GDM1 (cell line): ENCODE data around the gene RALGAPA2.

Experiments used
- DNase-seq: peaks from one replicate; lab custom pipeline; 2025; lab: John Stamatoyannopoulos, UW

Gene RALGAPA2

GRCh38 chr20:20536240-20536933, 176.1 kb downstream of the RALGAPA2 start:
- DNase-seq, result no peak

DNA sequence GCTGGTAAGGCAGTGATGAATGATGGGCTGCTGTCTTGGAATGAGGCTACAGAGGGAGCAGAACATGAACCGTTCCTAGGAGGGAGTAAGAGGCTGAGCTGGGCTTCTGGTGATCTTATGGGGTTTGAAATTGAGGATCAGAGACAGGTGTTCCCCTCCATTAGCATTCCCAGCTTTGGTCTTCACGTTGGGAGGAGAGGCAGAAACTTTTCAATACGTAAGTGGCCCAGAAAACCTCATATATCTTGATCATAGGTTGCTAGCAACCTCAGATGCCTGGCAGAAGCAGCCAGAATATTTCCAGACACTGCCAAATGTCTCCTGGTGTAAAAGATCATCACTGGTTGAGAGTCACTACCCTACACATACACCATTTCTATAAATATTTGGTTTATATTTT, 177.4 kb downstream of the RALGAPA2 start:
- no peak for DNase-seq

DNA sequence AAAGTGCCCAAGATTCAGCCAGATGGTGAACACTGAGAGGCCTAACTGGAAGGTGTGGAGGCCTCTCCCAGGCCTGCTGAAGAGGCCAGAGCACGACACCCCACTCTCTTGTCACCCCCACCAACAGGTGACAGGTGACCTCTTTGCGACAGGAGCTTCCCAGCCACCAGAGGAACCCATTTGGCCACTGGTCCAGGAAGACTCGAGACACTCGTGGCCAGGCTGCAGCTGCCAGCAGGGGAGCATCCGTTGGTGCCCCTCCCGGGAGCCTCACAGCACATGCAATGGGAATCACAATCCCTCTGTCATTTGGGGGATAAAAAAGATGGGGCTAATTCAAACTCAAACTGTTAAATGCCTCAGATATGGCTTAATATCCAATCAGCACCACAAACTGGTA, 181.2 kb downstream of the RALGAPA2 start:
- no peak for DNase-seq

DNA sequence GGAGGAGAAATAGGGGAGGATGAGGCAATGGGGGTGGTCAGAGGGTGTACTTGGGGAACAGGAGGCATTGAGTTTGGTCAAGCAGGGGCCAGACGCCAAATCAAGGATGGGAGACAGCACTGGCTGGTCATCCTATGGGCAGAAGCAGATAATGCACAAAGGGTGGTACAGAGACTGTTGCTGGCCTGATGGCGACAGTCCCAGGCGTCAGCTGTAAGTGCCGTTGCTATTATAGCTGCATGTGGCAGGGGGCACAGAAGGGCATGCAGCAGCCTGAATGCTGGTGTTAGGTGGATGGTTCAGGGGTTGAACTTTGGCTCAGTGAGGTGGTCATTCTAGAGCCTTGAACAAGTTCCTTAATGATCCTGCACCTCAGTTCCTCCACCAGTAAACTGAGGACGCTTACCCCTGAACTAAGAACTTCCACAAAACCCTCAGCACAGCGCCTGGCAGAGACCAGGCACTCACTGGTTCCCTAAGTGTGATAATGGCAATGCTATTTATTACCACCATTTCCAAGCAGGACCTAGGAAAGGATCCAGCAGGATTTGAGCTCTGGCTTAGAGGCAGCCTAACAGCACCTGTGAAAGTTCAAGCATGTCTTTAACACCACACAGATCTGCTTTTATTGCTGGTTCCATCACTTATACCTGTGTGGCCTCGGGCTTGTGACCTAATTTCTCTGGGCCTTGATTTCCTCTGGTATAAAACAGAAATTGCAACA, 181.9 kb downstream of the RALGAPA2 start:
- DNase-seq, result no peak

DNA sequence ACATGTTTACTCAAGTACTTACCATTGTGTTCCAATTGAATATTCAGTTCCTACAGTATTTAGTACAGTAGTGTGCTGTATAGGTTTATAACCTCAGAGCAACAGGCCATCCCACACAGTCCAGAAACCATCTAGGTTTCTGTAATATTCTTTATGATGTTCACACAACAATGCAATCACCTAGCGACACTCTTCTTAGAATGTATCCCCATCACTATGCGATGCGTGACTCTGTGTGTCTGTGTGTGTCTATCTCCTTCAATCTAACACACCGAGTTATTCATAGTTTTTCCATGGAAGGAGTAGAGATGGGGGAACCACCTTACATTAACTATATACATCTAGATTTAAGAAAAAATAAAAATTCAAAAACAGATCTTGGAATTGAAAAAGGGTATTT, 182.8 kb downstream of the RALGAPA2 start:
- no peak for DNase-seq

DNA sequence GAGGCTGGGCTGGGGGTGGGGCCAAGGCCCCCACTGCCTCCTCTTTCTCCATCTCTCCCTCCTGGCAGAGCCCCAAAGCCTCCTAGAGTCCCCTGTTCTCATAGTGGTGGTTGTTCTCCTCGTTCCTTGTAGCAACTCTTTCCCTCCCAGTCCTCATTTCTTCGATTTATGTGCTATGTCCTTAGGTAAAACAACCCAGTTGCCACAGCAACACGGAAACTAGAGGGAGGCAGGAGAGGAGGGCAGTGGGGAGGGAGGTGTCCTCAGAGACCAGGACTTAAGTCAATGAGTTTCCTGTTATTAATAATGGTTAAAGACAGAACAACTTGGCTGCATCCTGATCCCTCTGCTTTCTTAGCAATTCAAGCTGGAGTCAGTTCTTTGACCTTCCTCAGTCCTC, 183.6 kb downstream of the RALGAPA2 start:
- DNase-seq, result no peak

- no peak for DNase-seq
Measured at GRCh38 chr20:20527661-20528060, 184.8 kb downstream of the RALGAPA2 start.

DNA sequence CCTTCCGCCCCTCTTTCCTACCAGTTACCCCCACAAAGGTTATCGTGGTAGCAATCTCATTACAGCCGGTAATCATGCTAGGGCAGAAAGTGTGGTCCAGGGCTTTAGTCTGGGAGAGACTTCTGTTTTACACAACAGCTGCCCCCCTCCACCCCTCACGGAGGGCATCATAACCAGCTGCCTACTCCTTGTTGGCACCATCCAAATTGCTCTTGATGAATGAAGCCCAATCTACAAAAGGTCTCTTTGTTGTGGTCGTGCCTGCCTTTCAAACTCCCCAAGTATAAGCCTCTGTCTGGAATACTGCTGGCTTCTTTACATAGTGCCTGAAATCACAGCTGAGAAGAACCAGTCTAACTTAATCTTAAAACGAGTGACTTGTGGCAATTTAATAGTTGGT, 186.7 kb downstream of the RALGAPA2 start:
- no peak for DNase-seq

DNA sequence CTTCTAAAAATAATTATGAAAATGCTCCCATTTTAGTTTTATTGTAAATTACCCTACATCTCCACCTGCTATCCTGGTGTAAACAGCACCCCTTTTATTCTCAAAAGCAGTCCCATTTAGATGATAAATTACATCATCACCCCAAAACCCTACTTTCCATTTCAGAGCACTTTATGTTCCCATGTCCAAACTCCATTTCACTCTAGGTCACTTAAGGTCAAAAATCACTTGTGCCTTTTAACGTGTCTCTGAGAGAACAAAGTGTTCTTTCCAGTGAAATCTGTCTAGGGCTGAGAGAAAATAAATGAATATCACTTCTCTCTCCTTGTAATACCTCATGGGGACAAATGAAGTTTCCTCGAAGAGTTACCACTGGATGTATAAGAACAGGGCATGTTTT, 187.2 kb downstream of the RALGAPA2 start:
- no peak for DNase-seq

DNA sequence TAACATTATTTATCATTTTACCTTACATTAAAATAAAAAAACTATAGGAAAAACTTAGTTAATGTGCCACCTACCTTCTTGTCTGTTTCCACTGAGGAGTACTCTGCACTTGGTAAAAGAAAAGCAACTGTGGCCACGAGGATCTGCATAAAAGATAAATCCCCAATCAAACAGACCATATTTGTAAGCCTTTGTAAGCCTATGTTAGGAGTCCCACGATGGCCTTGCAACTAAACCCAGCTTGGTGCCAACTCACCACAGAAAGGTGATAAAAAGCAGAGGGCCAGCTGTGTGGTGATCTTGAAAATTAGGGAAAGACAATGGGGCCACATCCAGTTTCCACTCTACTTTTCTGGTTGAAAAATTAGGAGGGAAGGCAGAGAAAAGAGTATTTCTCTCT, 187.7 kb downstream of the RALGAPA2 start:
- no peak for DNase-seq

DNA sequence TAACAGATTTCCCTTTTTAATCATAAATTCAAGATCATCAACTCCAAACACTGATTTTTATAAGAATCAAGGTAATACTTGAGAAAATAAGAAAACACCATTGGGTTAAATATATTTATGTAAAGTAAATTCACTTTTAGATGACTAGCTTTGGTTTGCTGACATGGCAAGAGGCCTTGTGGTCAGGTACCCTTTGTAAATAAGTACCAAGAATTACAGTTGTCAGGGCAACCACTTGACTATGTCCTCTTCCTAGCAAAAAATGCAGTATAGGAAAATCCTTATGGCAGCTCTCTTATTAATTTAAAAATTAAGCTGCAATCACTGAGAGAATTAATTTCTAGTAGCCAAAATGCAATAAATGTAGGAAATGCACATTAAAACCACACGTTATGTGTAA, 190.7 kb downstream of the RALGAPA2 start:
- DNase-seq, result no peak

DNA sequence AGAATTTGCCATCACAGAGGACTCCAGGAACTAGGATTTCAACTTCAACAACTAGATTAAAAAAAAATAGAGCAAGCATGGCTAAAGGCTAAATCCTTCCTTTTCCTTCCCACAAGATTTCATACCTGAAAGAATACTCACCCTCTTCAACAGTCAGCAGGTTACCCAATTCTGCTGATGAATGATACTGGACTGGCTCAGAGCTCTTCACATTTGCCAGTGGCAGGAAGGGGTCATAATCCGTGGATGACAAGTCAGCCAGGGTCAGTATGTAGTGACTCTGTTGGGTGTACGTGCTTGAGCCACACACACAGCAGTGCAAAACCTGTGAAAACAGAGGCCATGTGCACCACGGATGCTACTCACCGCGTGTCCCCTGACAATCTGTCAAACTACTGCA, 191.7 kb downstream of the RALGAPA2 start:
- DNase-seq, result no peak

DNA sequence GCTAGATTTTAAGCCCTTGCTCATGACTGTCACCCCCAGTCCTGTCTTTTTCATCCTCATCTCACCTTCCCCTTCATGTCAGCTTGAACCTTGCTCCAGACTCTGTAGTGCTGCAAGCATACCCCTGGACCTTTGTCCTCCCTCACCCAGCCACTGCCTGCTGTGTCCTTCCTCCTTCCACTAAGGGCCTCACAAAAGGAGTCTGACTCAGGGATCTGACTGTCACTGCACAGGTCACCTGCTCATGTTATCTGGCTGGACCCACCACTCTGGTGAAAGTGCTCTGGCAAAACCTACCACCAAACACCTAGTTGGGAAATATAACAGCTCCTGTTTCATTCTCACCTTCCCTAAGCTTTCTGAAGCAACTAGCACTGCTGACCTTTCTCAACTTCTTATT, 193.2 kb downstream of the RALGAPA2 start:
- no peak for DNase-seq

GRCh38 chr20:20518263-20518662, 194.2 kb downstream of the RALGAPA2 start:
- DNase-seq, result no peak

DNA sequence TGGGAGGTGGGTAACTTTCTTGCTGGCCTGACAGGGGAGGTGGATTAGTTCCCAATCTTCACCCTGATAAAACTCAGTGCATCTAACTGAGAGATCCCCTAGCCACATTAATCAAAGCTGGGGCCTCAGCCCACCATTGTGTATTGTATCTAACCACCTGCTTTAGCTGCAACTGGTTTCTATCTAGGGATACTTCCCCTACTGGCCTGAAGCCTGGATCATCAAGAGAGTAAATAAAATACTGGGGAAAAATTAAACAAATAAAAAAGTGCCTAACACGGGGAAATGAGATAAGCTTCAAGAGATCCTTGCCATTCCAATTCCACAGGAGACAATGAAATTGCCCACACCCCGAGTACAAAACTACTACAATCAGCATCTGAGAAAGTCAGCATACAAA, 195.1 kb downstream of the RALGAPA2 start:
- no peak for DNase-seq

DNA sequence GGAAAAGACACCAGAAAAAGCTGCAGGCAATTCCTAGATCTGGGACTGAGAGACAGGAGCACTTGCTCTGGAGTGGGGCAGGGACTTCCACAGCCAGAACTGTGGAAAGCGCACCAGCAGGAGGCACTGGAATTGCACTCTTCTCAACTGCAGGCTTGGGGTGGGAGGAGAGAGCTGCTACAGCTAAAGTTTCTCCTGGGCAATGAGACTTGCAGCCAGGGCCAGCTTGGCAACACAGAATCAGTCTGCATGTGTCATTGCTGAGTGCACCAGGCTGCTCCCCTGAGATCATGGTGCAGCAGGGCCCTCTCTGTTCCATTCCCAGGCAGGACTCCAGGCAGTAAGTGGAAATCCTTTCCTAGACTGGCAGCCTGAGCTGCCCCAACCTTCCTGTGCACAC, 198.7 kb downstream of the RALGAPA2 start:
- no peak for DNase-seq

DNA sequence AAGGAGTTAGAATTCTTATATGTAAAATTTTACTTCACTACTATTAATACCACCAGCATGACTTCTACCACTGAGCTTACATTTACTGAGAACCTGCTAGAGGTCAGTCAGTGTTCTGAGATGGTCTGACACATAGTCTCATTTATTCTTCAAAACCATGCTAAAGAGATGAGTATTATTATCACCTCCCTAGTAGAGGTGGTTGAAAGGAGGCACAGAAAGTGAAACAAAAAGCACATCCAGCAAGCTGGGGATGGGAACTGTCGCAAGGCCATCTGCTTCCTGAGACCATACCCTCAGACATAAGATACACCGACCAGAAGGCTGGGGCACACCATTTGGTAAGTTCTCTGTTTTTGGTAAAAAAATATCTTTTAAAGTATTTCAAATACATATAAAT, 206.9 kb downstream of the RALGAPA2 start:
- no peak for DNase-seq

- DNase-seq, result no peak
Measured at GRCh38 chr20:20503777-20504530, 208.5 kb downstream of the RALGAPA2 start.

DNA sequence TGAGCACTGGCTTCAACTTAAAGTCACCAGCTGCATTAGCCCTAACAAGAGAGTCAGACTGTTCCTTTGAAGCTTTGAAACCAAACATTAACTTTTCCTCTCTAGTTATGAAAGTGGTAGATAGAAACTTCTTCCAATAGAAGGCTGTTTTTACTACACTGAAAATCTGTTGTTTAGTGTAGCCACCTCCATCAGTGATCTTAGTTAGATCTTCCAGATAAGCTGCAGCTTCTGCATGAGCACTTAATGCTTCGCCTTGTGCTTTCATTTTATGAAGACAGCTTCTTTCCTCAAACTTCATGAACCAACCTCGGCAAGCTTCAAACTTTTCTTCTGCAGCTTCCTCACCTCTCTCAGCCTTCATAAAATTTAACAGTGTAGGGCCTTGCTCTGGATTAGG, 211.3 kb downstream of the RALGAPA2 start:
- DNase-seq, result no peak

DNA sequence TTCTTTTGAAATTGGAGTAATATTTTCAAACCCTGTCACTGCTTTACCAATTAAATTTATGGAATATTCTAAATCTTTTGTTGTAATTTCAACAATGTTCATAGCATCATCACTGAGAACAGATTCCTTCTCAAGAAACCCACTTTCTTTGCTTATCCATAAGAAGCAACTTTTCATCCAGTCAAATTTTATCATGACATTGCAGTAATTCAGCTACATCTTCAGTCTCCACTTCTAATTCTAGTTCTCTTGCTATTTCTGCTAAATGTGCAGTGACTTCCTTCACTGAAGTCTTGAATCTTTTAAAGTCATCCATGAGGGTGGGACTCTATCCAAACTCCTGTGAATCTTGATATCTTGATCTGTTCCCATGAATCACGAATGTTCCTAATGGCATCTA, 212.1 kb downstream of the RALGAPA2 start:
- no peak for DNase-seq

GRCh38 chr20:20499439-20499838, 213.0 kb downstream of the RALGAPA2 start:
- DNase-seq, result no peak

DNA sequence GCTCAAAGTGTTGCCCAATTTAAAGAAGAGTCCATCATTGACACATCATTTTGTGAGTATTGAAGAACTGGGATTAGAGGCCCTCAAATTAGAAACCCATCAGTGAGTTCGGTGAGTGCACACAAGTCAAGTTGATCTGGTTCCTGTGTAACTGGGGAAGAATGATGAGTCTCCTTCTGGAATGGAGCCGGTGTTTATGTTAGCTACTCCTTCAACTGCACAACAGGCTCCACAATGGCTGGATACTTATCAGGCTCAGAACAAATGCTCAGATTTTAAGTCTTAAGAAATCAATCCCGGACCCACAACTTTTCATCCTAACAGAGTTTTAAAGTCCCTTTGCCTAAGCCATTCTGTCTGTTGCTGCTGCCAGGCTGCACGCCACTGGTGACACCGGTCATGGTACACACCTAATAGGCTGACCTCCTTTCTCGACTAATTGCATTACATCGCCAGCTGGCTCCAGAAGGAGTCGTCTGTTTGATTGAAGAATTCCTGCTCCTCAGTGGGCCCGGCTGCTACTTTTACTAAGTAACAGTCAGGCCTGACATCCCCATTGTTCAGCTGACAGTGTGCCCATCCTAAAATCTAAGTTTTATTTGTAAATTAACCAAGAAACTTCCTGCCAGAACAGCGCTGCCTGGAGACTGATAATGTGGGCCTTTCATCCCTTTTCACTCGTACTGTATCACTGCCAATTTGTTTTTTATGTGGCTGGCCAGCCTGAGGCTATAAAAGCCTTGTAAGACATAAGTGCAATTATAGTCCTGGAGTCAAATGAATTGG, 214.2 kb downstream of the RALGAPA2 start:
- DNase-seq, result no peak
